Kidney (tissue), 14 donors: ENCODE measurements around the gene RYR2. TPM values are rescaled to one million over a fixed set of nuclear protein-coding genes. Genes with fewer than 3 reads are reported as not detected.

Experiments used
- DNase-seq, 5 donors: peaks; one replicate each; pipeline ENCODE4 v3.0.0-alpha.2; 2013 to 2020
- FAIRE-seq: peaks from 2 replicates; lab custom pipeline; 2012; peaks lifted over from hg19 to GRCh38; lab: Jason Lieb, UNC
- H3K27ac ChIP-seq, 2 donors: one replicate each; pipeline ENCODE4 v1.7.0; 2013; ENCODE audit warnings: low read depth in 2 of 2, low read length in 2 of 2, inconsistent platforms in 1 of 2
- H3K27me3 ChIP-seq: one replicate; pipeline ENCODE4 v1.7.1; 2013; ENCODE audit warnings: low read length, inconsistent platforms; ENCODE audit not compliant: control insufficient read depth, insufficient read depth
- H3K36me3 ChIP-seq, 3 donors: one replicate each; pipeline versions ENCODE4 v1.7.0 to v1.7.1; 2013; ENCODE audit warnings: low read length in 3 of 3, control low read depth in 1 of 3, inconsistent platforms in 1 of 3; ENCODE audit not compliant: insufficient read depth in 3 of 3, control insufficient read depth in 2 of 3
- H3K4me1 ChIP-seq, 3 donors: one replicate each; pipeline versions ENCODE4 v1.7.0 to v1.7.1; 2013; ENCODE audit warnings: low read length in 3 of 3, inconsistent platforms in 1 of 3, low read depth in 1 of 3; ENCODE audit not compliant: control insufficient read depth in 2 of 3, insufficient read depth in 2 of 3
- H3K4me3 ChIP-seq, 3 donors: one replicate each; pipeline versions ENCODE4 v1.7.0 to v1.8.1; 2013; ENCODE audit warnings: low read length in 3 of 3, control low read depth in 1 of 3, inconsistent platforms in 1 of 3
- H3K9ac ChIP-seq, 3 donors: one replicate each; pipeline versions ENCODE4 v1.7.0 to v1.7.1; 2013; ENCODE audit warnings: low read length in 3 of 3, control low read depth in 1 of 3, inconsistent platforms in 1 of 3
- H3K9me3 ChIP-seq, 3 donors: one replicate each; pipeline versions ENCODE4 v1.7.0 to v1.7.1; 2013; ENCODE audit warnings: low read length in 3 of 3, control low read depth in 1 of 3, inconsistent platforms in 1 of 3; ENCODE audit not compliant: control insufficient read depth in 2 of 3, insufficient read depth in 1 of 3
- intact Hi-C: fragments of 100-400 bp; cut with DNase I; formaldehyde crosslinking; loops from one replicate; pipeline ENCODE4 v1.11.1; 2022
- polyA plus RNA-seq: library from polyadenylated mRNA; stranded (reverse); fragments of 350-450 nt; fragmentation: Illumina TruSeq; extraction: RNeasy Lipid Tissue Mini Kit (QIAGEN cat#74804); gene quantifications from one replicate; pipeline ENCODE4 v1.2.3, GENCODE V29; 2014; ENCODE audit warnings: low read depth, low replicate concordance; ENCODE audit not compliant: insufficient read depth
- total RNA-seq: library from RNA; stranded (reverse); fragmentation: NEBNext Ultra II Directional; extraction: Animal tissue kit (Norgen Biotek cat#: 25700); gene quantifications from one replicate; pipeline ENCODE4 v1.2.1, GENCODE V29; 2021
- TF ChIP-seq, protein P1 (sequence below): IDR thresholded peaks from 3 replicates; pipeline ENCODE4 v1.5.1; 2012; ENCODE audit warnings: mild to moderate bottlenecking, moderate library complexity, borderline replicate concordance; ENCODE audit not compliant: insufficient read depth; ENCODE audit errors: extremely low read depth
- donor health status: control.
- donor health status: control.
- donor health status: control.
- donor health status: control.
- donor health status: control.
- donor health status: DM: yes; HTN: yes; CAD: no.
- donor health status: Normal renal cell carcinoma (clear cell type).

Gene RYR2
- total and polyA plus RNA-seq, 2 donors from 2014 or later: 0.28 to 0.60 TPM

GRCh38 chr1:237701534-237701933 lies 659.5 kb downstream of the RYR2 start:
- TF ChIP-seq, protein P1, sequence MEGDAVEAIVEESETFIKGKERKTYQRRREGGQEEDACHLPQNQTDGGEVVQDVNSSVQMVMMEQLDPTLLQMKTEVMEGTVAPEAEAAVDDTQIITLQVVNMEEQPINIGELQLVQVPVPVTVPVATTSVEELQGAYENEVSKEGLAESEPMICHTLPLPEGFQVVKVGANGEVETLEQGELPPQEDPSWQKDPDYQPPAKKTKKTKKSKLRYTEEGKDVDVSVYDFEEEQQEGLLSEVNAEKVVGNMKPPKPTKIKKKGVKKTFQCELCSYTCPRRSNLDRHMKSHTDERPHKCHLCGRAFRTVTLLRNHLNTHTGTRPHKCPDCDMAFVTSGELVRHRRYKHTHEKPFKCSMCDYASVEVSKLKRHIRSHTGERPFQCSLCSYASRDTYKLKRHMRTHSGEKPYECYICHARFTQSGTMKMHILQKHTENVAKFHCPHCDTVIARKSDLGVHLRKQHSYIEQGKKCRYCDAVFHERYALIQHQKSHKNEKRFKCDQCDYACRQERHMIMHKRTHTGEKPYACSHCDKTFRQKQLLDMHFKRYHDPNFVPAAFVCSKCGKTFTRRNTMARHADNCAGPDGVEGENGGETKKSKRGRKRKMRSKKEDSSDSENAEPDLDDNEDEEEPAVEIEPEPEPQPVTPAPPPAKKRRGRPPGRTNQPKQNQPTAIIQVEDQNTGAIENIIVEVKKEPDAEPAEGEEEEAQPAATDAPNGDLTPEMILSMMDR: no peak
- Histone ChIP-seq H3K36me3 (no peaks in the 10 kb centered on the region), H3K9ac (no peak overlapping the region), H3K27ac (no peak overlapping the region), H3K9me3 (no peaks in the 10 kb centered on the region), H3K27me3 (no peaks in the 10 kb centered on the region), H3K4me3 (no peak overlapping the region), H3K4me1 (peaks cover 0 to 4% (median 0%) of the 10 kb centered on the region in 3 donors)
- intact Hi-C loops: no loop called here
- DNase-seq: no peak
- no peak for FAIRE-seq

DNA sequence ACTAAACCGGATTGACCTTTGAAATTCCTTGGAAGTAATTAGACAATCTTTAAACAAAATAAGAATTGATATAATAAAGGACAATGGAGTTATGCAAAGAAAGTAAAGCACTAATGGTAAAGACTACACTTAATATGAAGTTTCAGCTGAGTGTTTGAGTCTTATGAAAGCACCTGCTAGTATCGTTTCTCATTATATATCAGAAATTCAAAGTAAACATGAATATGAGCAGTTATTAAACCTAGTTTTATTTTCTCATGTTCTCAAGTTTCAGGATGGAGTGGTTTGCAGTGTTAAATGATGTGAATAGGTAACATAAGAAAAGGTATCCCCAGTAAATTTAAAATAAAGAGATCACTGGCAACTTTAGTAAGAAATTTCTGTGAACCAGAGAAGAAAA lies 660.2 kb downstream of the RYR2 start:
- DNase-seq (no peak), FAIRE-seq (no peak)
- H3K36me3 ChIP-seq: no peaks in the 10 kb centered on the region
- TF ChIP-seq, protein P1: no peak
- H3K27me3 ChIP-seq: no peaks in the 10 kb centered on the region
- H3K9ac ChIP-seq: no peak overlapping the region
- no peak overlapping the region for H3K27ac ChIP-seq
- H3K4me3 ChIP-seq: no peak overlapping the region
- H3K9me3 ChIP-seq: no peaks in the 10 kb centered on the region
- intact Hi-C loops: no loop called here
- H3K4me1 ChIP-seq: peaks cover 0 to 4% (median 0%) of the 10 kb centered on the region in 3 donors

DNA sequence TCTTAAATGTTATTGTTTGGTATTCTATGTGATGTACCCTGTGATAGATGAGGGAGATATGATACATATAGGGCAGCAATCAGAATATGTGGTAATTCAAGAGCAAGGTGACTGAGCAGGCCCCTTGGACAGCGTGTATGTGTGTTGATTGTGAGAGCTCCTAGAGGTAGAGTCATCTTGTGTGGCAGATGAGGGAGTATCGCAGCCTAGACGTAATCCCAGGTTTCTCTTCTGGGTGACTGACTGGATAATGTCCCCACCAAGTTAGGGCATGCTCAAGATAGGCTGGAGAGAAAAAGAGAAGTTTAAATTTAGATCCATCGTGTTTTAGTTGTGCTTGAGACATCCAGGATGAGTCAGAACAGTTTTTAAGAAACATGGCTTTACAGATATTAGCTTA lies 663.5 kb downstream of the RYR2 start:
- Histone ChIP-seq H3K36me3 (no peaks in the 10 kb centered on the region), H3K9me3 (no peaks in the 10 kb centered on the region), H3K27me3 (no peaks in the 10 kb centered on the region), H3K4me1 (peaks cover 0 to 4% (median 0%) of the 10 kb centered on the region in 3 donors), H3K9ac (no peak overlapping the region), H3K27ac (no peak overlapping the region), H3K4me3 (no peak overlapping the region)
- DNase-seq (no peak), FAIRE-seq (no peak)
- TF ChIP-seq, protein P1: no peak
- intact Hi-C loops: no loop called here

DNA sequence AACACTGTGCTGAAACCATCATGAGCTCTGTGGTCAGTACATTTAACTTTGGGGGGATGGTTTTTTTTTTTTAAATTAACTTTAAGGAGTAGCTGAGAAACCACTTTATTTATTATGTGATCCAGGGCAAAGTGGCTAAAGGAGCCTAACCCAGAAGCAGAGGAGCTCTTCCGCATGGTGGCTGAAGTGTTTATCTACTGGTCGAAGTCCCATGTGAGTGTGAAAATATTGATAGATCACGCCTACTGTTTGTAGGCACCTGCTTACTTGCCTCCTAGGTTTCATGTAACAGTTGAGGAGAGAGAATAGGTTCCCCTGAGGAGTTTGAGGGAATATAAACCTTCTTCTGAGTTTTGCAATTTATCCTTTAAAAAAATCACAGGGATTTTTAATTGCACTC lies 667.4 kb downstream of the RYR2 start:
- no peak overlapping the region for H3K9ac ChIP-seq
- H3K9me3 ChIP-seq: no peaks in the 10 kb centered on the region
- intact Hi-C loops: no loop called here
- no peak for DNase-seq
- no peak overlapping the region for H3K4me3 ChIP-seq
- H3K4me1 ChIP-seq: no peaks in the 10 kb centered on the region
- H3K36me3 ChIP-seq: no peaks in the 10 kb centered on the region
- no peak overlapping the region for H3K27ac ChIP-seq
- FAIRE-seq: no peak
- no peaks in the 10 kb centered on the region for H3K27me3 ChIP-seq
- TF ChIP-seq, protein P1: no peak
